Duodenal mucosa (tissue), 2 donors: ENCODE data around the gene BCKDK.

Experiments used
- H3K27ac ChIP-seq: one replicate; pipeline ENCODE4 v1.7.0; 2013; ENCODE audit warnings: low read depth, low read length
- H3K27me3 ChIP-seq, 2 donors: one replicate each; pipeline ENCODE4 v1.7.0; 2013; ENCODE audit warnings: low read length in 2 of 2, control low read depth in 1 of 2; ENCODE audit not compliant: insufficient read depth in 2 of 2, control insufficient read depth in 1 of 2
- H3K36me3 ChIP-seq, 2 donors: one replicate each; pipeline ENCODE4 v1.7.0; 2013; ENCODE audit warnings: low read length in 2 of 2, control low read depth in 1 of 2; ENCODE audit not compliant: insufficient read depth in 2 of 2, control insufficient read depth in 1 of 2
- H3K4me1 ChIP-seq, 2 donors: one replicate each; pipeline ENCODE4 v1.7.0; 2013; ENCODE audit warnings: low read length in 2 of 2, control low read depth in 1 of 2; ENCODE audit not compliant: insufficient read depth in 2 of 2, control insufficient read depth in 1 of 2
- H3K4me3 ChIP-seq, 2 donors: one replicate each; pipeline ENCODE4 v1.7.0; 2013; ENCODE audit warnings: low read length in 2 of 2, low read depth in 1 of 2
- H3K9ac ChIP-seq, 2 donors: one replicate each; pipeline ENCODE4 v1.7.0; 2013; ENCODE audit warnings: low read length in 2 of 2, low read depth in 1 of 2
- H3K9me3 ChIP-seq, 2 donors: one replicate each; pipeline ENCODE4 v1.7.0; 2013; ENCODE audit warnings: low read length in 2 of 2, control low read depth in 1 of 2; ENCODE audit not compliant: control insufficient read depth in 1 of 2

The BCKDK gene

GRCh38 chr16:31085873-31086628 is 22.1 kb upstream of the BCKDK start:
- no peaks in the 10 kb centered on the region for H3K27me3 ChIP-seq
- no peaks in the 10 kb centered on the region for H3K9me3 ChIP-seq
- H3K36me3 ChIP-seq, result peaks cover 4 to 46% of the 10 kb centered on the region in 2 donors
- H3K27ac ChIP-seq, result no peak overlapping the region
- H3K9ac ChIP-seq, result no peak overlapping the region
- peaks cover 0 to 4% of the 10 kb centered on the region in 2 donors for H3K4me1 ChIP-seq
- H3K4me3 ChIP-seq, result no peak overlapping the region

GRCh38 chr16:31086629-31086906 is 21.6 kb upstream of the BCKDK start:
- Histone ChIP-seq H3K9me3 (no peaks in the 10 kb centered on the region), H3K4me3 (no peak overlapping the region), H3K4me1 (peaks cover 0 to 4% of the 10 kb centered on the region in 2 donors), H3K36me3 (peaks cover 4 to 44% of the 10 kb centered on the region in 2 donors), H3K27me3 (no peaks in the 10 kb centered on the region), H3K9ac (no peak overlapping the region), H3K27ac (no peak overlapping the region)

DNA sequence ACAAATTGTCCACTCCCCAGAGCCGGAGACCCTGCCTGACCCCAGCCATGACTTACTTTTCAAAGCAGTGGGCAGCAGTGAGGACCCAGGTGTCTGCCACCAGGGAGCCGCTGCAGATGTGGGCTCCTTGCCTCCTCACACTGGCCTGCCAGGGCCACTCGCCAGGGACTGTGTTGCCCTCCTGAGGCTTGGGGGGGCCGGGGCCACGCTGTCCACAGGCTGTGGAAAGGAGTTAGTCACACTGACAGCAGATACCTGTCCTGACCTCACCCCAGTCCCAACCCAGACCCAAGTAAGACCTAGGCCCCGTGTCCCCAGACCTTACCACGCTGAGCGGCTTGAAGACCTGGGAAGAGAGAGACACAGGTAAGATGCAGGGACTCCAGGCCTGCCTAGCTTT is 20.7 kb upstream of the BCKDK start:
- H3K4me1 ChIP-seq, result no peaks in the 10 kb centered on the region
- no peak overlapping the region for H3K9ac ChIP-seq
- H3K4me3 ChIP-seq, result no peak overlapping the region
- H3K27ac ChIP-seq, result no peak overlapping the region
- no peaks in the 10 kb centered on the region for H3K9me3 ChIP-seq
- no peaks in the 10 kb centered on the region for H3K27me3 ChIP-seq
- peaks cover 4 to 39% of the 10 kb centered on the region in 2 donors for H3K36me3 ChIP-seq

DNA sequence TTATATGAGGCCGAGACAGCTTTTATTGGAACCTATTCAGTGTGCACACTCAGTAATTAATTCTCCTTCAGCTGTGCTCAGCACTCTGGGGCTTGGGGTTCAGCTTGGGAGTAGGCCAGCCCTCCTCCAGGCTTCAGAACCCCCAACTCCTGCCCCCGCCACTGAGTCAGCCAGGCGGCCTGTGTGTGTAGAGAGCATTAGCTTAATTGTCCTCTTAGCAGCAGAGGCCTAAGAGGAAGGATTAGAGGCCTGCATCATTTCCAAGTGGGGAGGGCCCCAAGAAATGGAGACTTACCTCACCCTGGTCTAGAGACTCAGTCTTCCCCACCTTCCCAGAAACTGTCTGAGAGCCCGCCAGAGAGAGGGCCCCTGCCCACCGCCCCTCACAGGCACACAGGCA is 20.2 kb upstream of the BCKDK start:
- no peaks in the 10 kb centered on the region for H3K27me3 ChIP-seq
- H3K27ac ChIP-seq, result no peak overlapping the region
- H3K36me3 ChIP-seq, result peaks cover 4 to 37% of the 10 kb centered on the region in 2 donors
- no peak overlapping the region for H3K9ac ChIP-seq
- H3K4me1 ChIP-seq, result peaks cover 0 to 2% of the 10 kb centered on the region in 2 donors
- H3K9me3 ChIP-seq, result no peaks in the 10 kb centered on the region
- H3K4me3 ChIP-seq, result no peak overlapping the region

DNA sequence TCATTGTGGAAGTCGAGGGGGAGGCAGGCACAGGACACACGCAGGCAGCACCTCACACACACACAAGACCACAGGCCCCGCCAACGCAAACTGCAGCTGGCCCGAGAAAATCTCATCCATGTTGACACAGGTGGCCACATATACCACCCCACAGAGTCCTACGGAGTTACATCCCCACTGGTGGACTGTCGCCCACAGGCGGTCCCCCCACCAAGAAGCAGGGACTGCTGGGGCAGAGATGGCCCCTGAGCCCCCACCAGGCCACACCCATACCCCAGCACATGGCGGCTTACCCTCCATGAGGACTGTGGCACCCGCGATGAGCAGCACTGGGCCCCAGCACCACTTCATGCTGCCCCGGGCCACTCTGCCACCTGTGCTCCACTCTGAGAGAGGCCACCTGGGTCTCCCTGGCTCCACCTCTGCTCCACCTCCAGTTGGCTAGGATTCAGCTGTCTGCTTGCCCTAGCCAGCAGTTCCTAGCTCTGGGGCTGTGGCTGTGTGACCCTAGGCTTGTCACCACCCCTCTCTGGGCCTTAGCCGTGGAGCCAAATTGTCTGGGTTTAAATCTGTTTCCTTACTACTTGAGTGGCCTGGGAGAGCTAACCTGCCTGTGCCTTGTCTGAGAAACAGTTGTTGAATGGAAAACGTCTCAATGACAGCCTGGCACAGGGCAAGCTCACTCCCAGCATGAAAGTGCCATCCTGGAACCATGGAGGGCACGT is 19.6 kb upstream of the BCKDK start, which contains the start of gene PRSS53:
PRSS53 (minus strand) TSS at position 485 of the 725 bp plus-strand sequence; CDS start at position 351, 134 bp downstream.
- Histone ChIP-seq H3K4me3 (no peak within 1 kb of the TSS), H3K4me1 (peaks cover 4 to 7% of the 10 kb centered on the region in 2 donors), H3K9ac (no peak within 1 kb of the TSS), H3K9me3 (no peaks in the 10 kb centered on the region), H3K36me3 (peaks cover 2 to 31% of the 10 kb centered on the region in 2 donors), H3K27ac (no peak within 1 kb of the TSS), H3K27me3 (no peaks in the 10 kb centered on the region)

GRCh38 chr16:31089199-31089598 is 19.0 kb upstream of the BCKDK start:
- Histone ChIP-seq H3K27me3 (no peaks in the 10 kb centered on the region), H3K36me3 (peaks cover 0 to 26% of the 10 kb centered on the region in 2 donors), H3K4me3 (no peak overlapping the region), H3K4me1 (peaks cover 9 to 13% of the 10 kb centered on the region in 2 donors), H3K27ac (no peak overlapping the region), H3K9ac (no peak overlapping the region), H3K9me3 (no peaks in the 10 kb centered on the region)

GRCh38 chr16:31090540-31090939 is 17.6 kb upstream of the BCKDK start:
- Histone ChIP-seq H3K27ac (no peak overlapping the region), H3K27me3 (no peaks in the 10 kb centered on the region), H3K9me3 (no peaks in the 10 kb centered on the region), H3K9ac (no peak overlapping the region), H3K36me3 (peaks cover 0 to 20% of the 10 kb centered on the region in 2 donors), H3K4me1 (peaks cover 9 to 26% of the 10 kb centered on the region in 2 donors), H3K4me3 (no peak overlapping the region)

- no peak overlapping the region for H3K4me3 ChIP-seq
- no peak overlapping the region for H3K27ac ChIP-seq
- H3K4me1 ChIP-seq, result peaks cover 9 to 28% of the 10 kb centered on the region in 2 donors
- no peaks in the 10 kb centered on the region for H3K9me3 ChIP-seq
- H3K9ac ChIP-seq, result no peak overlapping the region
- peaks cover 0 to 16% of the 10 kb centered on the region in 2 donors for H3K36me3 ChIP-seq
- H3K27me3 ChIP-seq, result no peaks in the 10 kb centered on the region
These were observed 15.9 kb upstream of the BCKDK start for GRCh38 chr16:31092330-31092729.

DNA sequence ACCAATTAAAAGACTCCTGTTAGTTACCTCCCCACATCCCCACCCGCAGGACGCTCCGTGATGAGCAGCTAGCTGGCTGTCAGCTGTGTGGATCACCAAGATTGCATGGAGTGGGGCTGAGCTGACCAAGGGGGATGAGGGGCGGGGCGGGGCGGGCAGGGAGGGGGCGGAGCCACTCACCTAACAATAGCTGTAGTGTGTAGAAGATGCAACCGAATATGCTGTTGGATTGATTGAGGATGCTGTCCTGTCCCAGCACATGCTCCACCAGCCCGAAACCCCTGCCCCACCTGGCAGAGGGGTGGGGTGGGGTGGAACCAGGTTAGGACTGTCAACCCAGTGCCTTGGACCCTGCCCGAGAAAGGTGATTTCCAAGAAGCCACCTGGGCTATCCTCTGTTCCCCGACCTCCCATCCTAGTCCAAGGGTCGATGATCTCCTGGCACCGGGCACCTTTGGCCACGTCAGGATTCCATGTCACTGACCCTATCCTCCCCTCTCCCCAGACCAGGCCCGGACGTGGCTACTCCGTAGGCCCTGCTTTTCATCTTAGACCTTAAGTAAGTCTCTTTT is 15.0 kb upstream of the BCKDK start:
- peaks cover 0 to 16% of the 10 kb centered on the region in 2 donors for H3K36me3 ChIP-seq
- H3K9ac ChIP-seq, result peak overlapping the region in 1 of 2 donors; percentile 94
- H3K4me1 ChIP-seq, result peaks cover 9 to 28% of the 10 kb centered on the region in 2 donors
- H3K27me3 ChIP-seq, result no peaks in the 10 kb centered on the region
- no peak overlapping the region for H3K27ac ChIP-seq
- H3K9me3 ChIP-seq, result no peaks in the 10 kb centered on the region
- H3K4me3 ChIP-seq, result peak overlapping the region; percentile 21 to 51

- Histone ChIP-seq H3K9ac (peak overlapping the region; percentile 51 to 94), H3K27ac (peak overlapping the region; percentile 82), H3K4me3 (peak overlapping the region; percentile 93 to 95), H3K27me3 (no peaks in the 10 kb centered on the region), H3K4me1 (peaks cover 9 to 28% of the 10 kb centered on the region in 2 donors), H3K9me3 (no peaks in the 10 kb centered on the region), H3K36me3 (peaks cover 0 to 11% of the 10 kb centered on the region in 2 donors)
These were observed 14.1 kb upstream of the BCKDK start for GRCh38 chr16:31094088-31094423.
